Mesenchymal stem cell (in vitro differentiated cells and primary cell): ENCODE results near the gene ETV1.

Source experiments
- DNase-seq: peaks from one replicate; pipeline ENCODE4 v3.0.0-alpha.2; 2013
- H2AFZ ChIP-seq: one replicate; pipeline ENCODE4 v1.6.1; 2013; ENCODE audit warnings: low read depth, mild to moderate bottlenecking, control low read depth, inconsistent platforms, low read length, moderate library complexity
- H2AK5ac ChIP-seq: 2 replicates; pipeline ENCODE4 v1.6.1; 2013; ENCODE audit warnings: low read length, moderate library complexity, mild to moderate bottlenecking, inconsistent platforms; ENCODE audit not compliant: severe bottlenecking
- H2BK120ac ChIP-seq: one replicate; pipeline ENCODE4 v1.6.1; 2013; ENCODE audit warnings: low read depth, mild to moderate bottlenecking, inconsistent platforms, low read length, moderate library complexity
- H2BK12ac ChIP-seq, 2 experiments: one replicate each; pipeline ENCODE4 v1.6.1; 2013; ENCODE audit warnings: inconsistent platforms in 2 of 2, low read length in 2 of 2, mild to moderate bottlenecking in 2 of 2, moderate library complexity in 2 of 2, control low read depth in 1 of 2
- H2BK15ac ChIP-seq: one replicate; pipeline ENCODE4 v1.6.1; 2013; ENCODE audit warnings: mild to moderate bottlenecking, low read depth, inconsistent platforms; ENCODE audit not compliant: poor library complexity, severe bottlenecking
- H2BK5ac ChIP-seq: 2 replicates; pipeline ENCODE4 v1.6.1; 2013; ENCODE audit warnings: low read depth, mild to moderate bottlenecking, low read length, control low read depth, inconsistent platforms; ENCODE audit not compliant: poor library complexity, severe bottlenecking
- H3K14ac ChIP-seq, 2 experiments: one replicate each; pipeline ENCODE4 v1.6.1; 2013; ENCODE audit warnings: inconsistent platforms in 2 of 2, low read length in 2 of 2, control low read depth in 1 of 2, mild to moderate bottlenecking in 1 of 2, moderate library complexity in 1 of 2
- H3K18ac ChIP-seq, 2 experiments: one replicate each; pipeline ENCODE4 v1.6.1; 2013; ENCODE audit warnings: inconsistent platforms in 2 of 2, low read length in 2 of 2, control low read depth in 1 of 2, low read depth in 1 of 2, mild to moderate bottlenecking in 1 of 2
- H3K23ac ChIP-seq, 2 experiments: one replicate each; pipeline ENCODE4 v1.6.1; 2013; ENCODE audit warnings: inconsistent platforms in 2 of 2, low read length in 2 of 2, mild to moderate bottlenecking in 2 of 2, moderate library complexity in 2 of 2, control low read depth in 1 of 2
- H3K27ac ChIP-seq: 2 replicates; pipeline ENCODE4 v1.5.1; 2013; ENCODE audit warnings: mild to moderate bottlenecking, moderate library complexity, low read length, control low read depth, inconsistent platforms; ENCODE audit not compliant: poor library complexity, severe bottlenecking
- H3K27me3 ChIP-seq, 2 experiments: 2 replicates each; pipeline versions ENCODE4 v1.6.1 to v1.7.0; 2013; ENCODE audit warnings: low read length in 2 of 2, mild to moderate bottlenecking in 2 of 2, moderate library complexity in 2 of 2, control low read depth in 1 of 2, inconsistent platforms in 1 of 2; ENCODE audit not compliant: control insufficient read depth in 1 of 2, insufficient read depth in 1 of 2
- H3K36me3 ChIP-seq, 2 experiments: 2 replicates each; pipeline versions ENCODE4 v1.6.1 to v1.7.0; 2013; ENCODE audit warnings: low read length in 2 of 2, control low read depth in 1 of 2, inconsistent platforms in 1 of 2, low read depth in 1 of 2, mild to moderate bottlenecking in 1 of 2; ENCODE audit not compliant: insufficient read depth in 2 of 2, control insufficient read depth in 1 of 2
- H3K4ac ChIP-seq, 2 experiments: one replicate each; pipeline ENCODE4 v1.6.1; 2013; ENCODE audit warnings: inconsistent platforms in 2 of 2, low read length in 2 of 2, mild to moderate bottlenecking in 2 of 2, moderate library complexity in 2 of 2, control low read depth in 1 of 2, low read depth in 1 of 2
- H3K4me1 ChIP-seq: 2 replicates; pipeline ENCODE4 v1.6.1; 2013; ENCODE audit warnings: low read depth, low read length, control low read depth; ENCODE audit not compliant: control insufficient read depth, insufficient read depth
- H3K4me2 ChIP-seq: 2 replicates; pipeline ENCODE4 v1.6.1; 2013; ENCODE audit warnings: low read length, mild to moderate bottlenecking, inconsistent platforms; ENCODE audit not compliant: poor library complexity, severe bottlenecking
- H3K4me3 ChIP-seq, 2 experiments: 2 replicates each; pipeline versions ENCODE4 v1.5.1 to v1.7.0; 2013; ENCODE audit warnings: low read length in 2 of 2, mild to moderate bottlenecking in 2 of 2, control low read depth in 1 of 2, low read depth in 1 of 2; ENCODE audit not compliant: insufficient read depth in 1 of 2
- H3K79me1 ChIP-seq: replicated peaks from 2 replicates; pipeline ENCODE4 v1.6.1; 2013; ENCODE audit warnings: mild to moderate bottlenecking, control low read depth, low read length, inconsistent platforms; ENCODE audit not compliant: poor library complexity, severe bottlenecking
- H3K9ac ChIP-seq: 2 replicates; pipeline ENCODE4 v1.7.0; 2013; ENCODE audit warnings: mild to moderate bottlenecking, low read length, moderate library complexity
- H3K9me3 ChIP-seq: 2 replicates; pipeline ENCODE4 v1.7.0; 2013; ENCODE audit warnings: mild to moderate bottlenecking, low read length; ENCODE audit not compliant: control insufficient read depth
- H4K8ac ChIP-seq: one replicate; pipeline ENCODE4 v1.6.1; 2013; ENCODE audit warnings: inconsistent platforms, mild to moderate bottlenecking, low read length, moderate library complexity
- H4K91ac ChIP-seq: one replicate; pipeline ENCODE4 v1.6.1; 2013; ENCODE audit warnings: mild to moderate bottlenecking, low read length, inconsistent platforms
- WGBS: methylation state at CpG from one replicate; pipeline ENCODE4 v1.1.7; 2013; ENCODE audit warnings: mixed read lengths; 5-methylcytosine and 5-hydroxymethylcytosine counted together

ETV1 gene

GRCh38 chr7:13856012-13856411 lies 133.5 kb downstream of the ETV1 start:
- Histone ChIP-seq H3K4me2 (no peak overlapping the region), H3K18ac (no peak overlapping the region), H4K8ac (no peak overlapping the region), H2AK5ac (no peak overlapping the region), H3K27ac (no peak overlapping the region), H3K9me3 (no peaks in the 10 kb centered on the region), H3K23ac (no peak overlapping the region), H2BK12ac (no peak overlapping the region), H3K9ac (no peak overlapping the region), H3K27me3 (no peaks in the 10 kb centered on the region), H3K4me1 (peaks cover 2% of the 10 kb centered on the region), H3K79me1 (no peaks in the 10 kb centered on the region), H4K91ac (no peak overlapping the region), H3K4ac (no peak overlapping the region), H2BK120ac (no peak overlapping the region), H3K14ac (no peak overlapping the region), H3K36me3 (no peaks in the 10 kb centered on the region), H2BK15ac (no peak overlapping the region), H2AFZ (no peak overlapping the region), H3K4me3 (no peak overlapping the region), H2BK5ac (no peak overlapping the region)
- WGBS: 100% methylated on average over 1 of the region's 1 CpG
- no peak for DNase-seq

GRCh38 chr7:13852281-13852968 lies 137.0 kb downstream of the ETV1 start:
- Histone ChIP-seq H2AFZ (no peak overlapping the region), H3K23ac (no peak overlapping the region), H3K4ac (peak overlapping the region; percentile 7 to 70), H2BK15ac (no peak overlapping the region), H3K36me3 (no peaks in the 10 kb centered on the region), H3K4me3 (no peak overlapping the region), H3K14ac (no peak overlapping the region), H3K4me2 (no peak overlapping the region), H3K4me1 (peaks cover 3% of the 10 kb centered on the region), H4K8ac (peak overlapping the region; percentile 51), H3K27me3 (no peaks in the 10 kb centered on the region), H2BK5ac (no peak overlapping the region), H2AK5ac (peak overlapping the region; percentile 69), H3K79me1 (no peaks in the 10 kb centered on the region), H2BK12ac (peak overlapping the region; percentile 40 to 97), H3K9me3 (no peaks in the 10 kb centered on the region), H4K91ac (peak overlapping the region; percentile 84), H3K27ac (peak overlapping the region; percentile 72), H3K9ac (no peak overlapping the region), H3K18ac (peak overlapping the region; percentile 37 to 91), H2BK120ac (peak overlapping the region; percentile 45)
- 91% methylated on average over 7 of the region's 8 CpGs for WGBS
- peak; percentile 42 for DNase-seq

GRCh38 chr7:13851736-13852135 lies 137.7 kb downstream of the ETV1 start:
- Histone ChIP-seq H3K27ac (peak overlapping the region; percentile 72), H3K36me3 (no peaks in the 10 kb centered on the region), H4K8ac (peak overlapping the region; percentile 89), H2AFZ (no peak overlapping the region), H3K9me3 (no peaks in the 10 kb centered on the region), H2BK120ac (peak overlapping the region; percentile 64), H3K4me2 (no peak overlapping the region), H2BK5ac (no peak overlapping the region), H3K23ac (no peak overlapping the region), H2BK12ac (peak overlapping the region; percentile 11 to 71), H2BK15ac (no peak overlapping the region), H3K4ac (peak overlapping the region; percentile 3 to 77), H3K4me3 (no peak overlapping the region), H3K27me3 (no peaks in the 10 kb centered on the region), H3K14ac (no peak overlapping the region), H3K79me1 (no peaks in the 10 kb centered on the region), H2AK5ac (no peak overlapping the region), H4K91ac (peak overlapping the region; percentile 82), H3K4me1 (peaks cover 3% of the 10 kb centered on the region), H3K18ac (peak overlapping the region; percentile 72 to 84), H3K9ac (no peak overlapping the region)
- 12% methylated on average over 4 of the region's 4 CpGs for WGBS
- peak; percentile 93 for DNase-seq

DNA sequence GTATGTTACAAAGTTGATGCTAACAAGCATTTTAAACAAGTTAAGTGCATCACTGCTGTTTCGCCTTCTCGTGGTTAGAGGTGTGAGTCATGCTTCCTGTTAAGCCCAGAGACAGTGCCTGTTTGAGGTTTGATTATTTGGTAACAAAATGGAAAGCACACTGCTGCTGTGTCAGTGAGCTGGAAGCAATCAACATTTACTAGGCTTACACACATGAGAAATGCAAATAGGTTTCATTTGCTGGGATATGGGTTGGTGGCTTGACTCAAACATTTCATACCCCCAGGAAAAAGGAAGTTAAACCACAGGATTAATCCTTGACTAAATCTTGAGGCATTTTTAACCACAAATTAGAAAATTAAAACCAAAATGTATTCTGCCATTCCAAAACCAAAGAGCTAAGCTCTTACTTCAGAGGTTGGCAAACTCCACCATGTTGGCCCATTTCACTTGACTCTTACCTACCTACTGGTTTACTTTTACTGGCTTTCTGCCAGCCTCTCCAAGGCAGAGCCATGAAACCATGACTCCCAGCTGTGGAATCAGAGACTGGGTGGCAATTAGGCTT lies 139.2 kb downstream of the ETV1 start:
- H3K9me3 ChIP-seq: no peaks in the 10 kb centered on the region
- peak overlapping the region; percentile 58 for H3K9ac ChIP-seq
- H3K27ac ChIP-seq: peak overlapping the region; percentile 91
- H3K4me3 ChIP-seq: no peak overlapping the region
- peak overlapping the region in 1 of 2 experiments; percentile 87 for H3K14ac ChIP-seq
- H2BK15ac ChIP-seq: no peak overlapping the region
- H3K4me1 ChIP-seq: peaks cover 5% of the 10 kb centered on the region
- peak overlapping the region; percentile 81 for H2AK5ac ChIP-seq
- DNase-seq: peak; percentile 98
- WGBS: 0% methylated on average over 2 of the region's 2 CpGs
- no peak overlapping the region for H3K23ac ChIP-seq
- H4K8ac ChIP-seq: peak overlapping the region; percentile 63
- peak overlapping the region; percentile 69 for H2BK120ac ChIP-seq
- peak overlapping the region; percentile 36 for H4K91ac ChIP-seq
- H3K4ac ChIP-seq: peak overlapping the region in 1 of 2 experiments; percentile 98
- peak overlapping the region; percentile 61 for H2BK5ac ChIP-seq
- peak overlapping the region; percentile 13 for H3K4me2 ChIP-seq
- no peaks in the 10 kb centered on the region for H3K36me3 ChIP-seq
- no peaks in the 10 kb centered on the region for H3K27me3 ChIP-seq
- peak overlapping the region; percentile 71 to 96 for H3K18ac ChIP-seq
- H3K79me1 ChIP-seq: no peaks in the 10 kb centered on the region
- peak overlapping the region; percentile 81 to 90 for H2BK12ac ChIP-seq
- no peak overlapping the region for H2AFZ ChIP-seq
